H1 (cell line): ENCODE results near the gene ENTPD8. TPM values are rescaled to one million over a fixed set of nuclear protein-coding genes. Genes with fewer than 3 reads are reported as not detected.

Experiments used
- CTCF ChIA-PET: fragments of 300-600 bp; sonication (Branson Sonifier 250); formaldehyde crosslinking; loops from one replicate; lab custom pipeline; 2021; ENCODE audit not compliant: partially characterized antibody; lab: Charles Lee
- POLR2A ChIA-PET: fragments of 300-600 bp; sonication (Branson Sonifier 250); formaldehyde crosslinking; loops from one replicate; lab custom pipeline; 2021; ENCODE audit warnings: inconsistent platforms; ENCODE audit not compliant: partially characterized antibody; lab: Charles Lee
- DNase-seq, 2 experiments: peaks; one replicate each; pipeline versions ENCODE4 v3.0.0 to v3.0.0-alpha.2; 2010 to 2022; ENCODE audit warnings: low spot score in 2 of 2, low read depth in 1 of 2, mixed read lengths in 1 of 2
- FAIRE-seq: peaks from 2 replicates; lab custom pipeline; 2011; peaks lifted over from hg19 to GRCh38; lab: Jason Lieb, UNC
- H2AFZ ChIP-seq: 2 replicates; pipeline ENCODE4 v1.8.1; 2012; ENCODE audit warnings: low read length, inconsistent platforms
- H2AK5ac ChIP-seq: 2 replicates; pipeline ENCODE4 v1.6.1; 2013; ENCODE audit warnings: low read depth, low read length
- H2BK120ac ChIP-seq: replicated peaks from 2 replicates; pipeline ENCODE3; 2013; ENCODE audit warnings: low read depth, low read length, inconsistent platforms
- H2BK12ac ChIP-seq: 2 replicates; pipeline ENCODE4 v1.6.1; 2013; ENCODE audit warnings: low read depth, low read length
- H2BK15ac ChIP-seq: 2 replicates; pipeline ENCODE4 v1.6.1; 2013; ENCODE audit warnings: low read length
- H2BK20ac ChIP-seq: 2 replicates; pipeline ENCODE4 v1.6.1; 2013; ENCODE audit warnings: low read length
- H2BK5ac ChIP-seq: 2 replicates; pipeline ENCODE4 v1.6.1; 2013; ENCODE audit warnings: low read depth, low read length
- H3K14ac ChIP-seq: 2 replicates; pipeline ENCODE4 v1.6.1; 2013; ENCODE audit warnings: inconsistent platforms; ENCODE audit not compliant: insufficient read length
- H3K18ac ChIP-seq: 2 replicates; pipeline ENCODE4 v1.6.1; 2013; ENCODE audit warnings: low read length; ENCODE audit errors: extremely low read depth
- H3K23ac ChIP-seq: 2 replicates; pipeline ENCODE4 v1.6.1; 2013; ENCODE audit warnings: inconsistent platforms; ENCODE audit not compliant: insufficient read length
- H3K23me2 ChIP-seq: 2 replicates; pipeline ENCODE4 v1.6.1; 2013; ENCODE audit warnings: low read depth, low read length
- H3K27ac ChIP-seq: 2 replicates; pipeline ENCODE4 v1.6.1; 2011; ENCODE audit warnings: low read depth, low read length, inconsistent platforms
- H3K27me3 ChIP-seq, 4 experiments: replicated peaks in 1 of 4; 1 replicate in 1 of 4; 2 replicates in 3 of 4; pipeline versions ENCODE4 v1.6.1 to v1.8.1; 2011 to 2013; ENCODE audit warnings: low read length in 3 of 4, mild to moderate bottlenecking in 3 of 4, inconsistent platforms in 2 of 4, mixed read lengths in 2 of 4, moderate library complexity in 1 of 4; ENCODE audit not compliant: control insufficient read depth in 3 of 4, insufficient read depth in 3 of 4; ENCODE audit errors: extremely low read depth in 1 of 4
- H3K36me3 ChIP-seq, 4 experiments: 2 replicates each; pipeline versions ENCODE4 v1.6.1 to v1.8.1; 2011 to 2013; ENCODE audit warnings: mild to moderate bottlenecking in 4 of 4, low read length in 3 of 4, moderate library complexity in 2 of 4, control low read depth in 1 of 4, inconsistent platforms in 1 of 4; ENCODE audit not compliant: insufficient read depth in 4 of 4, control insufficient read depth in 2 of 4
- H3K4ac ChIP-seq: replicated peaks from 2 replicates; pipeline ENCODE3; 2013; ENCODE audit warnings: low read length, low read depth, mixed read lengths, inconsistent platforms; ENCODE audit not compliant: insufficient read length
- H3K4me1 ChIP-seq, 4 experiments: replicated peaks in 1 of 4; 1 replicate in 1 of 4; 2 replicates in 3 of 4; pipeline versions ENCODE4 v1.6.1 to v1.8.1; 2011 to 2013; ENCODE audit warnings: low read length in 3 of 4, inconsistent platforms in 2 of 4, mixed read lengths in 1 of 4; ENCODE audit not compliant: insufficient read depth in 4 of 4, control insufficient read depth in 3 of 4
- H3K4me2 ChIP-seq, 2 experiments: 2 replicates each; pipeline versions ENCODE4 v1.6.1 to v1.8.1; 2011 to 2013; ENCODE audit warnings: low read depth in 2 of 2, low read length in 2 of 2, control low read depth in 1 of 2, inconsistent platforms in 1 of 2, mild to moderate bottlenecking in 1 of 2; ENCODE audit not compliant: insufficient read depth in 1 of 2
- H3K4me3 ChIP-seq, 4 experiments: fragments of 200-600, 300-600 bp in 1 of 4; sonication (generic), shearing (Covaris generic), sonication (Bioruptor Twin) in 1 of 4; 2 replicates each; pipeline versions ENCODE4 v1.5.1 to v1.8.1; 2011 to 2016; ENCODE audit warnings: low read length in 4 of 4, low read depth in 3 of 4, control low read depth in 2 of 4, inconsistent platforms in 2 of 4, mild to moderate bottlenecking in 2 of 4, mixed read lengths in 1 of 4, moderate library complexity in 1 of 4; ENCODE audit not compliant: insufficient read depth in 2 of 4; ENCODE audit errors: extremely low read depth in 1 of 4
- H3K56ac ChIP-seq: replicated peaks from 2 replicates; pipeline ENCODE3; 2013; ENCODE audit warnings: low read depth, mild to moderate bottlenecking, mixed read lengths, low read length, inconsistent platforms; ENCODE audit not compliant: insufficient read length
- H3K79me1 ChIP-seq: 2 replicates; pipeline ENCODE4 v1.6.1; 2013; ENCODE audit warnings: low read depth, low read length, control low read depth
- H3K79me2 ChIP-seq, 2 experiments: 2 replicates each; pipeline versions ENCODE4 v1.6.1 to v1.8.1; 2012 to 2013; ENCODE audit warnings: low read length in 2 of 2, mild to moderate bottlenecking in 2 of 2, inconsistent platforms in 1 of 2; ENCODE audit not compliant: insufficient read depth in 2 of 2, control insufficient read depth in 1 of 2
- H3K9ac ChIP-seq, 4 experiments: replicated peaks in 1 of 4; 1 replicate in 1 of 4; 2 replicates in 3 of 4; pipeline versions ENCODE4 v1.6.1 to v1.8.1; 2011 to 2013; ENCODE audit warnings: low read depth in 3 of 4, low read length in 3 of 4, control low read depth in 2 of 4, mild to moderate bottlenecking in 2 of 4, moderate library complexity in 2 of 4, inconsistent platforms in 1 of 4; ENCODE audit errors: extremely low read depth in 1 of 4
- H3K9me3 ChIP-seq, 2 experiments: 2 replicates each; pipeline versions ENCODE4 v1.6.1 to v1.8.1; 2012 to 2013; ENCODE audit warnings: mild to moderate bottlenecking in 2 of 2, moderate library complexity in 2 of 2, control low read depth in 1 of 2, inconsistent platforms in 1 of 2, low read depth in 1 of 2, low read length in 1 of 2, mixed read lengths in 1 of 2; ENCODE audit not compliant: insufficient read depth in 2 of 2
- H4K20me1 ChIP-seq, 2 experiments: replicated peaks in 1 of 2; 2 replicates each; pipeline versions ENCODE3 to v1.8.1; 2011 to 2013; ENCODE audit warnings: inconsistent platforms in 2 of 2, low read length in 2 of 2, mild to moderate bottlenecking in 1 of 2; ENCODE audit not compliant: insufficient read depth in 2 of 2, control insufficient read depth in 1 of 2
- H4K5ac ChIP-seq: 2 replicates; pipeline ENCODE4 v1.6.1; 2013; ENCODE audit warnings: low read length, low read depth, mixed read lengths, inconsistent platforms; ENCODE audit not compliant: insufficient read length
- H4K8ac ChIP-seq: 2 replicates; pipeline ENCODE4 v1.8.0; 2013; ENCODE audit warnings: mild to moderate bottlenecking, moderate library complexity, low read length, inconsistent platforms; ENCODE audit not compliant: insufficient read depth; ENCODE audit errors: extremely low read depth
- H4K91ac ChIP-seq: replicated peaks from 2 replicates; pipeline ENCODE3; 2013; ENCODE audit warnings: low read length, mixed read lengths, inconsistent platforms; ENCODE audit not compliant: insufficient read length
- ATF2 ChIP-seq: IDR thresholded peaks from 2 replicates; pipeline ENCODE4 v1.6.1; 2012; ENCODE audit warnings: low read length, inconsistent platforms
- CTBP2 ChIP-seq: IDR thresholded peaks from 2 replicates; pipeline ENCODE4 v1.7.0; 2011; ENCODE audit warnings: borderline replicate concordance, mild to moderate bottlenecking, moderate library complexity, mixed read lengths, low read length; ENCODE audit not compliant: insufficient read depth, insufficient read length
- NANOG ChIP-seq: IDR thresholded peaks from 2 replicates; pipeline ENCODE4 v1.6.1; 2011; ENCODE audit warnings: low read length, low read depth, mild to moderate bottlenecking, inconsistent platforms; ENCODE audit not compliant: insufficient read depth, poor library complexity, severe bottlenecking
- SIN3A ChIP-seq, 2 experiments: IDR thresholded peaks in 1 of 2; conservative IDR thresholded peaks in 1 of 2; 2 replicates each; pipeline ENCODE4 v1.6.1; 2011 to 2012; ENCODE audit warnings: low read length in 2 of 2, improper control_type of control experiment in 1 of 2, low read depth in 1 of 2, mild to moderate bottlenecking in 1 of 2
- SIX5 ChIP-seq: IDR thresholded peaks from 2 replicates; pipeline ENCODE4 v1.6.1; 2011; ENCODE audit warnings: mild to moderate bottlenecking, low read depth, low read length
- SP4 ChIP-seq: IDR thresholded peaks from 2 replicates; pipeline ENCODE4 v1.6.1; 2012; ENCODE audit warnings: low read length, inconsistent platforms
- TCF12 ChIP-seq: IDR thresholded peaks from 2 replicates; pipeline ENCODE4 v1.6.1; 2011; ENCODE audit warnings: low read depth, mild to moderate bottlenecking, low read length
- WGBS, 2 experiments: shearing (Covaris generic) in 1 of 2; methylation state at CpG; one replicate each; pipeline versions ENCODE4 v1.1.6 to v1.1.7; 2013 to 2015; ENCODE audit warnings: low lambda C conversion rate in 2 of 2, mixed read lengths in 2 of 2, inconsistent platforms in 1 of 2, low coverage in 1 of 2, missing lambda C conversion rate in 1 of 2; ENCODE audit not compliant: insufficient replicate concordance in 2 of 2, insufficient coverage in 1 of 2, insufficient read length in 1 of 2; ENCODE audit errors: extremely low coverage in 1 of 2, missing lambda C conversion rate in 1 of 2; 5-methylcytosine and 5-hydroxymethylcytosine counted together
- polyA plus RNA-seq, 7 experiments: library from polyadenylated mRNA; depleted of rRNA in 3 of 7; stranded (reverse) in 5 of 7; unstranded in 2 of 7; fragments of >200 nt in 5 of 7; fragments of 200-250 nt in 2 of 7; gene quantifications; 1 replicate in 5 of 7; 2 replicates in 1 of 7; 4 replicates in 1 of 7; pipeline versions ENCODE4 v1.2.1 to v1.2.3, GENCODE V29; 2011 to 2013; ENCODE audit warnings: missing spikeins in 2 of 7, mixed read lengths in 2 of 7
- total RNA-seq: library from RNA; stranded (reverse); fragmentation: NEBNext Ultra II Directional; extraction: Animal tissue kit (Norgen Biotek cat#: 25700); gene quantifications from 2 replicates; pipeline ENCODE4 v1.2.1, GENCODE V29; 2021

ENTPD8 gene
- total and polyA plus RNA-seq, 2 of the 8 experiments (the other 6 are each of a cell fraction or from before 2014, with no cell fraction given), result 0.48 to 0.51 TPM

DNA sequence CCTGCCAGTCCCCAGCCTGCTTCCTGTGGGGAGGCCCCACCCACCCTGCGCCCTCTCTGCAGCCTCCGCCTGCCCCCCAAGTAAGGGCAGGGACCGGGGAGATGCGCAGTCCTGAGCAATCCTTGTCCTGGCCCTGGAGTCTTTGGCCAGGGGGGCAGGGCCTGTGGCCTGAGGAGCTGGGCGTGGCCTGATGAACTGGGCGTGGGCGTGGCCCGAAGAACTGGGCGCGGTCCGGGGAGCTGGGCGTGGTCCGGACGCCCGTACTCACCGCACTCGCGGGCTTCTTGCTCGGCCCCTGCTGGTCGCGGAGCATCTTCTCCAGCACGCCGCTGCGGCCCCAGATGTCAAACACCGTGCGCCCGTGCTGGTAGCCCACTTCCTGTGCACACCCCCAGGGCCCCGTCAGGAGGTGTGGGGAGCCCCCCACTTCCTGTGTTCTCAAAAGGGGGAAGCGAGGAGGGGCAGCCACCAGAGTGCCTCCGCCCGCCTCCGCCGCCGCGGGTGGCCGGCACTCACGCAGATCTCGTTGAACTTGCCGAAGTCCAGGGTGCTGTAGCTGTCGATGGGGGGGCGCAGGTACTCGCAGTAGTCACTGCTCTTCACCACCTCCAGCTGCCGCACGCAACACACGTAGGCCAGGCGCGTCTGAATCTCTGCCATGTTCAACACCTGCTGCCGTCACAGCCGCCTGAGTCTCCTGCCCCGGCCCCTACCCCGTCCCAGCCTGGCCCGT is 20.7 kb upstream of the ENTPD8 start:
- peak overlapping the region; percentile 5 to 51 (median 28); a peak in 5 of 8 replicates for H3K4me3 ChIP-seq
- ChIA-PET POLR2A (interaction anchor here (2.0 kb wide), 1 partner anchor 9 kb away, joined by 6 read pairs; no protein-coding TSS in a partner anchor), CTCF (interaction anchor here (1.0 to 1.4 kb wide), 2 partner anchors 8 to 17 kb away, joined by 3 to 6 read pairs; no protein-coding TSS in a partner anchor)
- H2BK12ac ChIP-seq, result no peak overlapping the region
- no peak overlapping the region for H2AFZ ChIP-seq
- H3K18ac ChIP-seq, result no peak overlapping the region
- no peak overlapping the region for H2AK5ac ChIP-seq
- H4K8ac ChIP-seq, result no peak overlapping the region
- no peaks in the 10 kb centered on the region; a peak in 1 of 4 replicates for H3K9me3 ChIP-seq
- no peak overlapping the region for H3K4ac ChIP-seq
- peaks cover 0 to 19% (median 13%) of the 10 kb centered on the region in 4 experiments; a peak in 5 of 7 replicates for H3K27me3 ChIP-seq
- H3K79me1 ChIP-seq, result peaks cover 3% of the 10 kb centered on the region; the same call in 1 of the 2 replicates
- H3K4me2 ChIP-seq, result peak overlapping the region; percentile 44 to 56; a peak in 3 of 4 replicates
- H2BK5ac ChIP-seq, result no peak overlapping the region
- H2BK120ac ChIP-seq, result no peak overlapping the region
- H2BK20ac ChIP-seq, result no peak overlapping the region
- H4K5ac ChIP-seq, result no peak overlapping the region
- no peak for FAIRE-seq
- WGBS, 2 experiments, result 46% methylated on average over 40 of the region's 52 CpGs; no CpG with 5 or more reads in 1 of the 2 experiments
- peaks cover 0 to 18% (median 8%) of the 10 kb centered on the region in 4 experiments; a peak in 6 of 7 replicates for H3K4me1 ChIP-seq
- DNase-seq, result peak; percentile 66 to 89
- H4K20me1 ChIP-seq, result peaks cover 0 to 12% of the 10 kb centered on the region in 2 experiments
- H3K79me2 ChIP-seq, result no peaks in the 10 kb centered on the region; a peak in 1 of 4 replicates
- H3K23me2 ChIP-seq, result peaks cover 8% of the 10 kb centered on the region; the same call in 1 of the 2 replicates
- H3K36me3 ChIP-seq, result peaks cover 0 to 3% (median 2%) of the 10 kb centered on the region in 4 experiments; a peak in 4 of 8 replicates
- no peak overlapping the region for H3K9ac ChIP-seq
- H3K23ac ChIP-seq, result no peak overlapping the region
- H3K27ac ChIP-seq, result no peak overlapping the region
- no peak overlapping the region for H4K91ac ChIP-seq
- H3K56ac ChIP-seq, result no peak overlapping the region
- no peak overlapping the region for H3K14ac ChIP-seq
- peak overlapping the region; percentile 46; the same call in 1 of the 2 replicates for H2BK15ac ChIP-seq
- peak in 1 of 2 experiments; percentile 42; a peak in 1 of 4 replicates for TF ChIP-seq SIN3A (conservative IDR thresholded peaks at IDR 0.05 in 1 of 2, IDR thresholded peaks at IDR 0.05 in 1 of 2; ENCODE audit: low read depth in 1 of 2, low read length in 2 of 2)
- TF ChIP-seq TCF12, result no peak
- no peak for TF ChIP-seq SIX5
- no peak for TF ChIP-seq ATF2
- TF ChIP-seq SP4, result no peak
- peak; percentile 38 for TF ChIP-seq CTBP2
- TF ChIP-seq NANOG, result no peak
